Middle frontal gyrus (tissue), 1 donor: ENCODE measurements around the gene EIF1AX.
"Not testable (repeated sequence)": the region's sequence is repeated elsewhere in the genome, so short reads cannot be mapped to it uniquely, and the experiment has no call there.

Source experiments
- DNase-seq: peaks from one replicate; pipeline ENCODE4 v3.0.0-alpha.2; 2015; ENCODE audit warnings: low spot score; ENCODE audit errors: extremely low spot score

Gene EIF1AX

DNA sequence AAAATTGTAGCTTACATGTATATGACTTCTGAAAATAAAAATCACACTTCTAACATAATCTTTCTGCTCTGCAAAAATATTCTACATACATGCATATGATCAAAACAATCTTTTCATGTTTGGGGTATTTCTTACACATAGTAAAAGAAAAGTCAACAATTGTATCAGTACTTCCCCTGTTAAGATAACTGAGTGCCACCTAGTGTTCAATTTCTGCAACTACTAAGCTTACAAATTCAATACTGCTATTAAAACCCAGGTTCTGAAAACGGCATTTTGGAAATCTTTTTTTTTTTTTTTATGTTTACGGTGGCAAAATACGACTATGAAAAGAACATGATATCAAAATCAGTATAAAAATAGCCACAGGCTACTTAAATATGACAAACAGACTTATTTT is 14.2 kb downstream of the EIF1AX start:
- not testable (repeated sequence) for DNase-seq

DNA sequence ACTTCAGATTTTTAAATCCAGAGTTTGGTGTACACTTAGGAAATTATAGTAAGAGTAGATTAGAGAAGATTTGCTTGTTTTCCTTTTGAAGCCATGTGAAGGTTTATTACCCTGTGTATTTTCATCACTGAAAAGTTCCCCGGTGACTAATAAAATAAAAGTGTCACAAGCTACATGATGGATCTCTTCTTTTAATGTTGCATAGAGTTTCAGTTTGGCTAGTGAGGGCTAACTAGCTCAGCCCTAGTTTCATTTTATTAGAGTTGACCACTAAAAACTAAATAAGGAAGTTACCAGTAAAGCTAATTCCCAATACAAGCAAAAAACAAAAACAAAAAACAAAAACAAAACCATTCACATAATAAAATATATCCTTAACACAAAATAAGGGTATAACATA is 14.8 kb downstream of the EIF1AX start:
- not testable (repeated sequence) for DNase-seq

DNA sequence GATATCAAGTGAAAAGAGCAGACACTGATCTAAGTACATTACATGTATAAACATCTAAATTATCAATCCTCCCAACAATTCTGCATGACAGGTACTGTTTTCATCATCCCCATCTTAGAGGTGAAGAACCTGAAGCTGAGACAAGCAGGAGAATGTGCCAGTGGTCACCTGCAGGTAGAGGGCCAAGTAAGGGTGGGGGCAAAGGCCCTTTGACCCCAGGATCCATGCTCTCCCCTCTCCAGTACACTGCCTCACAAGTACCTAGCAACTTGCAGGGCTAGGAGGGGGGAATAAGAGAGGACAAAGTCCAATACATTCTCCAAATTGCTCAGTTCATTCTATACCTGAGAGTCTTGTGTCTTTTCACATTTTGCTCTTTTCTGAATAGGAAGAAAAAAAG is 16.7 kb downstream of the EIF1AX start:
- no peak for DNase-seq

- no peak for DNase-seq
Measured at GRCh38 chrX:20118065-20118824, 23.4 kb downstream of the EIF1AX start.

DNA sequence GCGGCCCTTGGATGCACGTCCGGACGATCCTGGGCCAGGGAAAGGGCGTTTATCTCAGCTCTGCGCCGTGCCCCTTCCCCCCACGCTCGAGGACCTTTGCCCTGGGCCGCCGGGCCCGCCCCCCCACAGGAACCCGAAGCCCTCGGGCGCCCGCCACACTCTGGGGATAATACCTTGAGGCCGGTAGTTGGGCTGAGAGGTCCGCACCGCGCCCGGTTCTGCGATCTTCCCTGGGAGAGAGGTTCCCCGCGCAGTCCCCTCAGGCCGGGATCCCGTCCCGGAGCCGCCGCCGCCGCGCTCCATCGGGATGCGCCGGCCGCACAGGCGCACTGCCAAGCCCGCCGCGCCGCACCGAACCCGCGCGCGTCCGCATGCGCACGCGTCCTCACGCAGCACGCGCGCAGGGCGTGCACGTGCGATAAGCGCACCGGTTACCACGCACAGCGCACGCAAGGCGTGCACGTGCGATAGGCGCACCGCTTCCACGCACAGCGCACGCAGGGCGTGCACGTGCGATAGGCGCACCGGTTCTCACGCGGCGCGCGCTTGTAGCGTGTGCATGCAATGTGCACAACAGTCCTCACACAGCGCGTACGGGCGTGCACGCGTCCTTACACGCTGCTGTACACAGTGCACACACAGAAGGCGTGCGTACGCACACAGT is 24.9 kb downstream of the EIF1AX start, which contains the start of gene MAP7D2:
TSS of gene MAP7D2 (minus strand) at position 331 of the 664 bp plus-strand sequence. CDS start at position 303, 28 bp downstream.
- peak; percentile 12 for DNase-seq

DNA sequence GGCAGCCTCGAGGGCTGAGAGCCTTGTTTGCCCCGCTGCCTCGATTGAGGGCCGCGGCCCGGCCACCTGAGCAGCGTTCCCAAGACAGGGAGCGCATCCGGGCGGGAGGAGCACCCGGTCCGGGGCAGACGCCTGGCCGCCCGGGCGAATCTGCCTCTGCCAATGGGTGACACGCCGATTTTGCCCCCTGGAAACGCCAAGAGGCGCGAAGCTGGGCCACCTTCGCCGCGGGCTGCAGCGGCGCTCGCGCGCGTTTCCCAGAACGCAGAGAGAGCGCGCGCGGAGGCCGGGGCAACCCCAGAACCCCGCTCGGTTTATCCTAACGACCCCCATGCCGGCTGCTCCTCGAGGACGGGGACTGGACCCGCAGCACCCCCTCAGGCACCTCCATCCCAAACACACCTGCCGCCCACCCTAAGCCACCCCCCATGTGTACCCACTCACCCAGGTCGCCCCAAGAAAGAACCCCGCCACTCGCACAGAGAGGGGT is 25.5 kb downstream of the EIF1AX start:
- no peak for DNase-seq

DNA sequence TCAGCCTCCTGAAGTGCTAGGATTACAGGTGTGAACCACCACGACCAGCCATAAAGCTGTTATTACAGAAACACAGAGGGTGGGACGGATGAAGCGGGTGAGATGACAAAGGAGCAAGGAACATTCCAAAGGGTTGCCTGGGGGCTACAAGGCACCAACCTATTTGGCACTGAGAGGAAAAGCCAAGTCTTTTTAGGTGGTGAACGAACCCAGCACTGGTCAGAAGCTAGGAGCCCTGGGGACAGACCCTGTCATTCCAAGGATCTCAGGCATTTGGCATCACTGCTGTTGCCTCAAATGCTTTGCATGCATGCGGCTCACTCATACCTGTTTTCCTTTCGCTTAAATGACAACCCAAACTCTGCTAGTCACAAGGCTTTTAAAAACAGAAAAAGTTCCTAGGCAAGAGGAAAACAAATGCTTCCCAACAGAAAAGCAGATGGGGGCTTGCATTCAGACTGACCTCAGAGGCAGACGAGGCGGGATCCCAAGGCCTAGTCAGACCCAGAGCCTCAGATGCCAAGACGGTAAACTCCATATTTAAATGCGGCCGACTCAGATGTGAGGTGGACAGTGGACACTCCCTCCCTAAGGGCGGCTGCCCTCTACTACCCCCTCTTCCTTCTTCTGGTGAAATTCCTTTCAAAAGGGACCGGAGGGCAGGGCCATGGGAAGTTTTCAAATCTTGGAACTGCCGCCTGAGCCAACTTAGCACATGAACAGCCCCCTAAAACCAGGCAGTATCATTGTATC is 29.4 kb downstream of the EIF1AX start:
- no peak for DNase-seq

DNA sequence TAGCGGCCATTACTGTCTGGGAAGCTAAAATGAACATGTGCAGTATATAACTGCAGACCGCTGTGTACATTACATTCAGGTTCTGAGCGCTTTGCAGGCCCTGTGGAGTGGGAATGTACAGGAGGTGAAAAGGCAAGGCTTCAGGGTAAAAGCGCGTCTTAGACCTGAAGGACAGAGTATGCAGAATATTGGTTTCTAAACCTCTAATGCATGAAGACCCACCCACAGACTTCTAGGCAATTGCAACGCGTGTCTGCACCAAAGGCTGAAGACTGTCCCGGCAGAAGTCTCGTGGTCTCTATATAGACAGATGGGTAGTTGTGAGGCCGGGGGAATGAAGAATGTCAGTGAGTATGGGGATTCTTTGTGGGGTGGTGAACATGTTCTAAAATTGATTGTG is 30.4 kb downstream of the EIF1AX start:
- no peak for DNase-seq

- no peak for DNase-seq
Measured at GRCh38 chrX:20101934-20102581, 39.6 kb downstream of the EIF1AX start.

DNA sequence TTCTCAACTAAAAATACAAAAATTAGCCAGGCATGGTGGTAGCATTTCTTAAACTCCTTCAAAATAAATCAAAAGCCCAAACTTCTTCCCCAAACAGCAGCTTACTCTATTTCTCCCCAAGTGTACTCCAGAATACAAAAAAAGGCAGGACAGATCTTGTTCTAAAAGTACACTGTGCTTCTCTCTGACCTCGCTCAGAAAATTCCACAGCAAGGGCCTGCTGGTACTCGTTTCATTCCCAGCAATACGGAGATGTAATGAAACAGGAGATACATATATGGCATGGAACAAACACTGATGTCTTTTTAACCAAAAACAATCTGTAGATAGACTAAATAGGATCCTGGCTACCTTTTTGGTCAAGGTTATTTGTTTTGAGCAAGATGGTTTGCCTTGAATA is 50.1 kb downstream of the EIF1AX start:
- DNase-seq = no peak

GRCh38 chrX:20089845-20090244 is 51.8 kb downstream of the EIF1AX start:
- DNase-seq = no peak

- no peak for DNase-seq
Measured at GRCh38 chrX:20080277-20080676, 61.4 kb downstream of the EIF1AX start.
